ENCODE measurements around the gene NAA80. TPM values are rescaled to one million over a fixed set of nuclear protein-coding genes. Genes with fewer than 3 reads are reported as not detected.

The NAA80 gene
- total RNA-seq, 1 donor: 8.4 TPM

- DNase-seq (ENCODE audit: low read depth): peak; percentile 45
- TF ChIP-seq CTCF (IDR thresholded peaks at IDR 0.05; ENCODE audit: insufficient read depth, low read length): no peak
- peak overlapping the region; percentile 48 for H3K4me3 ChIP-seq (ENCODE audit: low read depth, low read length)
Measured at GRCh38 chr3:50269977-50270413, 29.2 kb downstream of the NAA80 start.

- H3K4me3 ChIP-seq (ENCODE audit: low read depth, low read length): peak overlapping the region; percentile 48
- DNase-seq (ENCODE audit: low read depth): no peak
- TF ChIP-seq CTCF (IDR thresholded peaks at IDR 0.05; ENCODE audit: insufficient read depth, low read length): no peak
Measured at GRCh38 chr3:50269460-50269859, 29.7 kb downstream of the NAA80 start.

- DNase-seq (ENCODE audit: low read depth): peak; percentile 58
- H3K4me3 ChIP-seq (ENCODE audit: low read depth, low read length): peak within 1 kb of the TSS; percentile 58
- TF ChIP-seq CTCF (IDR thresholded peaks at IDR 0.05; ENCODE audit: insufficient read depth, low read length): no peak
Measured at GRCh38 chr3:50268703-50269451, 30.3 kb downstream of the NAA80 start, which contains the start of gene SEMA3B. Gene SEMA3B, plus strand, starts transcription at chr3:50269147. Its CDS starts 94 bp downstream, at chr3:50269241.

- no peak for DNase-seq (ENCODE audit: low read depth)
- TF ChIP-seq CTCF (IDR thresholded peaks at IDR 0.05; ENCODE audit: insufficient read depth, low read length): no peak
- peak overlapping the region; percentile 58 for H3K4me3 ChIP-seq (ENCODE audit: low read depth, low read length)
Measured at GRCh38 chr3:50268276-50268675, 30.9 kb downstream of the NAA80 start.

GRCh38 chr3:50267280-50267913 is 31.8 kb downstream of the NAA80 start:
- peak overlapping the region; percentile 61 for H3K4me3 ChIP-seq (ENCODE audit: low read depth, low read length)
- TF ChIP-seq CTCF (IDR thresholded peaks at IDR 0.05; ENCODE audit: insufficient read depth, low read length): no peak
- DNase-seq (ENCODE audit: low read depth): no peak

- no peak for TF ChIP-seq CTCF (IDR thresholded peaks at IDR 0.05; ENCODE audit: insufficient read depth, low read length)
- DNase-seq (ENCODE audit: low read depth): no peak
- peak overlapping the region; percentile 61 for H3K4me3 ChIP-seq (ENCODE audit: low read depth, low read length)
Measured at GRCh38 chr3:50266836-50267235, 32.4 kb downstream of the NAA80 start.
